ENCODE results near the gene VSTM2B. TPM values are rescaled to one million over a fixed set of nuclear protein-coding genes. Genes with fewer than 3 reads are reported as not detected.
"Not testable (repeated sequence)": the region's sequence is repeated elsewhere in the genome, so short reads cannot be mapped to it uniquely, and the experiment has no call there.

The VSTM2B gene
- polyA plus RNA-seq, 6 donors from 2014 or later = not detected

DNA sequence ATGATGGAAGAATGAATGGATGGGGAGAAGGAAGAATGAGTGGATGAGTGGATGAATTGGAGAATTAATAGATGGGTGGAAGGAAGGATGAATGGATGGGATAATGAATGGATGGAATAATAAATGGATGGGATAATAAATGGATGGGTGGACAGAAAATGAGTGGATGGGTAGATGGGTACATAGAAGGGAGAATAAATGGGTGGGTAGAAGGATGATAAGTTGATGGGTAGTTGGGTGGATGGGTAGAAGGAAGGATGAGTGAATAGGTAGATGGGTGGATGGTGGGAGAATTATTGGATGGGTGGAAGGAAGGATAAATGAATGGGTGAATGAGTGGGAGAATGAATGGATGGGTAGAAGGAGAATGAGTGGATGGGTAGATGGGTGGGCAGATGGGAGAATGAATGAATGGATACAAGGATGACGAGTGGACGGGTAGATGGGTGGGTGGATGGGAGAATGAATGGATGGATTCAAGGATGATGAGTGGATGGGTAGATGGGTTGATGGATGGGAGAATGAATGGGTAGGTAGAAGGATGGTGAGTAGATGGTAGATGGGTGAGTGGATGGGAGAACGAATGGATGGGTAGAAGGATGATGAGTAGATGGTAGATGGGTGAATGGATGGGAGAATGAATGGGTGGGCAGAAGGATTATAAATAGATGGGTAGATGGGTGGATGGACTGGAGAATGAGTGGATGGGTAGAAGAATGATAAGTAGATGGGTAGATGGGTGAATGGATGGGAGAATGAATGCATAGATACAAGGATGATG lies 15.9 kb downstream of the VSTM2B start:
- no peak for DNase-seq
- Mint-ChIP-seq H3K27me3 (peaks cover 3 to 13% (median 7%) of the 10 kb centered on the region in 3 donors), H3K27ac (no peak overlapping the region), H3K36me3 (peaks cover 0 to 6% of the 10 kb centered on the region in 2 donors), H3K9me3 (peaks cover 3 to 21% (median 6%) of the 10 kb centered on the region in 7 donors), H3K4me1 (no peaks in the 10 kb centered on the region), H3K4me3 (no peak overlapping the region)
- ATAC-seq (ENCODE audit: low read depth in 2 of 2) = no peak

DNA sequence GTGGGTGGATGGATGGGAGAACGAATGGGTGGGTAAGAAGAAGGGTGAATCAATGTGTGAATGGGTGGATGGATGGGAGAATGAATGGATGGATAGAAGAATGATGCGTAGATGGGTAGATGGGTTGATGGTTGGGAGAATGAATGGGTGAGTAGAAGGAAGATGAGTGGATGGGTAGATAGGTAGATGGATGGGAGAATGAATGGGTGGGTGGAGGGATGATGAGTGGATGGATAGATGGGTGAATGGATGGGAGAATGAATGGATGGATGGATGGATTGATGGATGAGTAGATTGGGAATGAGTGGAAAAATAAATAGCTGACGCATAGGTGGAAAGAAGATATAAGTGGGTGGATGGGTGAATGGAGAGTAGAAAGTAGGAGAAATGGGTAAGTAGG lies 16.5 kb downstream of the VSTM2B start:
- Mint-ChIP-seq H3K27ac (no peak overlapping the region), H3K36me3 (peaks cover 0 to 6% of the 10 kb centered on the region in 2 donors), H3K9me3 (peaks cover 3 to 21% (median 6%) of the 10 kb centered on the region in 7 donors), H3K27me3 (peaks cover 3 to 15% (median 10%) of the 10 kb centered on the region in 3 donors), H3K4me1 (no peaks in the 10 kb centered on the region), H3K4me3 (no peak overlapping the region)
- DNase-seq (no peak), ATAC-seq (ENCODE audit: low read depth in 2 of 2) (no peak)

DNA sequence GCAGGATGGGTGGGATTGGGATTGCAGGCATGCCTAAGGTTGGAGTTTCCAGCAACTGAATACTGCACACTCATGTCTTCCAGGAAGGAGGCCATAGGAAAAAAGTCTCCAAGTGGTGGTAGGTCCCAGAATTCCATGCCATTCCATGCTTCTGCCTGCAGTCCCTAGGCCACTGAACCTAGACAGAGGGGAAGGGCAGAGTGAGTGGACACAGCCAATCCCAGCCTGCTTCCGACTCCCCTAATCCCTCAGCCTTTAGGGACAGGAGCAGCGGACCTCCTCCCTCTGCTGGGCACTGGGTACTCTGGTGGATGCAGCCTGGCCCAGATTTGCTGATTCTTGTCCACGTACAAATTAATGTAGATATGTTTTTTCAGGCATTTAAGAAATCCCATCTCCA lies 17.0 kb downstream of the VSTM2B start:
- peaks cover 3 to 20% (median 15%) of the 10 kb centered on the region in 3 donors for H3K27me3 Mint-ChIP-seq
- ATAC-seq (ENCODE audit: low read depth in 2 of 2) (no peak), DNase-seq (no peak)
- H3K4me1 Mint-ChIP-seq = no peaks in the 10 kb centered on the region
- peaks cover 0 to 6% of the 10 kb centered on the region in 2 donors for H3K36me3 Mint-ChIP-seq
- H3K27ac Mint-ChIP-seq = no peak overlapping the region
- H3K4me3 Mint-ChIP-seq = no peak overlapping the region
- peaks cover 3 to 21% (median 6%) of the 10 kb centered on the region in 7 donors for H3K9me3 Mint-ChIP-seq

DNA sequence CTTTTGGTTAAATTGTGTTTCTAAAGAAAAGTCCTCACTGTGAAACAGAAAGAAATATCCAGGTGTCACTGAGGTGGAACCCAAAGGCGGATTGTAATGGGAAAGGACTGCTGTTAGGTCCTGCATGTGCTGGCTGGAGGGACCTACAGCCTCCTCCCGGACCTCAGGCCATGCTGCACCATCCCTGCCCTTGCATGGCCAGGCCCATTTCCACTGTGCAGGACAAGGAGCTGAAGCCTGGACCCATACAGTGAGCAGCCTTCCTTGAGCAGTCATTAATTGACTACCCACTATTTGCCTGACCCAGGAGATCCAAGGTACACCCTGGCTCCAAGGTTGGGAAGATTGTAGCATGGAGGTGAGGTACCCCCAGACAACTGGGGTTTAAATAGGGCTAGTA lies 17.6 kb downstream of the VSTM2B start:
- Mint-ChIP-seq H3K27me3 (peaks cover 3 to 22% (median 13%) of the 10 kb centered on the region in 3 donors), H3K27ac (no peak overlapping the region), H3K36me3 (peaks cover 0 to 6% of the 10 kb centered on the region in 2 donors), H3K4me3 (no peak overlapping the region), H3K4me1 (no peaks in the 10 kb centered on the region), H3K9me3 (peaks cover 2 to 21% (median 6%) of the 10 kb centered on the region in 7 donors)
- DNase-seq = no peak
- ATAC-seq (ENCODE audit: low read depth in 2 of 2) = no peak

DNA sequence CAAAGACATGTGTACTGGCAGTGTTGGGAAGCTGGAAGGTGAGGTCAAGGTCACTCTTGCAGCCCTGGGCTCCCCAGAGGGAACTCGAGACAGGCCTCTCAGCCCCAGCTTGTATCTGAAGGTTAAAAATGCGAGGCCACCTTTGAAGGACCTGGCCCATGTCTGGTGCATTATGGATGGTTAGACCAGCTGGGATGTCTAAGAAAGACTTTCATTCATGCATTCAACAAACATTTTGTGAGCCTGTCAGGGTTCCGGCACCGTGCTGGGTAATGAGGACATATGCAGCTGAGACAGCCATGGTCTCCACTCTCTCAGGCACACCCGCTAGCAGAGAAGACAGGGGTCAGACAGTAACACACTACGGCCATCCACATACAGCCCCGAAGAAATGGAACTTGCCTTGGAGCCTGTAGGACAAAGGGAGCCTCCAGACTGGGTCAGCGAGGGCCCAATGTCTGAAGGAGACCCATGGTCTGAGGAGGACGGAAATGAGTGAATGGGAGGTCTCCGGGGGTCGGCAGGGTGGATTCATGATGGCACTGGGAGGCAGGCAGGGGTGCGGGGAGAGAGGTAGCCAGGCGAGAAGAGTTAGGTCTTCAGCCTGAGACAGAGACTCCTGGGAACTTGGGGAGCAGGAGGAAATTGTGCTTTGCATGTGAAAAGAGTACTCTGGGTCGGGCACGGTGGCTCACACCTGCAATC lies 19.0 kb downstream of the VSTM2B start:
- Mint-ChIP-seq H3K4me3 (no peak overlapping the region), H3K27ac (no peak overlapping the region), H3K9me3 (peaks cover 0 to 18% (median 6%) of the 10 kb centered on the region in 7 donors), H3K36me3 (peaks cover 0 to 6% of the 10 kb centered on the region in 2 donors), H3K4me1 (no peaks in the 10 kb centered on the region), H3K27me3 (peaks cover 3 to 21% (median 12%) of the 10 kb centered on the region in 3 donors)
- DNase-seq (no peak), ATAC-seq (ENCODE audit: low read depth in 2 of 2) (no peak)

DNA sequence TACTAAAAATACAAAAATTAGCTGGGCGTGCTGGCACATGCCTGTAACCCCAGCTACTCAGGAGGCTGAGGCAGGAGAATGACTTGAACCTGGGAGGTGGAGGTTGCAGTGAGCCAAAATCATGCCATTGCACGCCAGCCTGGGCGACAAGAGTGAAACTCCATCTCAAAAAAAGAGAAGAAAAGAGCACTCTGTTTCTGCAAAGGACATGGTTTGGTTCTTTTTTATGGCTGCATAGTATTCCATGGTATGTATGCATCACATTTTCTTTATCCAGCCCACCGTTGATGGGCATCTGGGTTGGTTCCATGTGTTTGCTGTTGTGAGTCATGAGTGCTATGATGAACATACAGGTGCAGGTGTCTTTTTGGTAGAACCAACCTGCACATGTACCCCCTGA lies 19.7 kb downstream of the VSTM2B start:
- peaks cover 0 to 18% (median 6%) of the 10 kb centered on the region in 7 donors for H3K9me3 Mint-ChIP-seq
- H3K4me1 Mint-ChIP-seq; H3K27ac Mint-ChIP-seq; H3K4me3 Mint-ChIP-seq; H3K36me3 Mint-ChIP-seq; ATAC-seq (ENCODE audit: low read depth in 2 of 2); DNase-seq: not testable (repeated sequence)
- H3K27me3 Mint-ChIP-seq = peaks cover 3 to 21% (median 12%) of the 10 kb centered on the region in 3 donors

DNA sequence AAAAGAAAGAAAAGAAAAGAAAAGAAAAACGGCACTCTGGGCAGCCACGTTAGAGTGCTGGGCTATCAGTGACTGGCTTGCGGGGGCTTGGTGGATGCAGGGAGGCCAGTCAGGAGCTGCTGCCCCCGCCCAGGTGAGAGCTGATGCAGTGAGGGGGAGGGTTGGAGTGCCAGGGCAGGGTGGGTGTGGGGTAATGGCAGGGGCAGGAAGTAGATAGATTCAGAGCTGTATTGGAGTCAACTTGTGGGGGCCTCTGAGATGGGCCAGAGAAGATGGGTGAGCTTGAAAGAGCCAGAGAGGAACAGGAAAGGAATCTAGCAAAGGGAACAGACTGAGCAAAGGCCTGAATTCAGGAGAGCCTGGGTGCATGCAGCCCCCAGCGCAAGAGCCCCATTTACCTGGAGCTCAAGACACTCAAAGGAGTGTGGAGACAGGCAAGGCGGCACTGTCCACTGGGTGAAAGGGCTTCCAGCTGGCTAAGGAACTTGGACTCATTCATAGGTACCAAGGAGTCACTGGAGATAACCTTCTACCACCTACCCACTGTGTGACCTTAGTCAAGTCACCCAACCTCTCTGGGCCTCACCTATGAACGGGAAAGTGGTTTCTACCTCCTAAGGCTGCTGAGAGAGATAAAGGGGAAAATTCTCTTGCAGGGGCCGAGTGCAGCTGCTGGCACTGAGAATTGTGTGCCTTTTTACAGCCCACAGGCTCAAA lies 20.2 kb downstream of the VSTM2B start:
- peaks cover 3 to 21% (median 12%) of the 10 kb centered on the region in 3 donors for H3K27me3 Mint-ChIP-seq
- peaks cover 0 to 18% (median 6%) of the 10 kb centered on the region in 7 donors for H3K9me3 Mint-ChIP-seq
- H3K36me3 Mint-ChIP-seq = peaks cover 0 to 6% of the 10 kb centered on the region in 2 donors
- H3K4me3 Mint-ChIP-seq = no peak overlapping the region
- H3K27ac Mint-ChIP-seq = no peak overlapping the region
- DNase-seq (no peak), ATAC-seq (ENCODE audit: low read depth in 2 of 2) (no peak)
- H3K4me1 Mint-ChIP-seq = no peaks in the 10 kb centered on the region

DNA sequence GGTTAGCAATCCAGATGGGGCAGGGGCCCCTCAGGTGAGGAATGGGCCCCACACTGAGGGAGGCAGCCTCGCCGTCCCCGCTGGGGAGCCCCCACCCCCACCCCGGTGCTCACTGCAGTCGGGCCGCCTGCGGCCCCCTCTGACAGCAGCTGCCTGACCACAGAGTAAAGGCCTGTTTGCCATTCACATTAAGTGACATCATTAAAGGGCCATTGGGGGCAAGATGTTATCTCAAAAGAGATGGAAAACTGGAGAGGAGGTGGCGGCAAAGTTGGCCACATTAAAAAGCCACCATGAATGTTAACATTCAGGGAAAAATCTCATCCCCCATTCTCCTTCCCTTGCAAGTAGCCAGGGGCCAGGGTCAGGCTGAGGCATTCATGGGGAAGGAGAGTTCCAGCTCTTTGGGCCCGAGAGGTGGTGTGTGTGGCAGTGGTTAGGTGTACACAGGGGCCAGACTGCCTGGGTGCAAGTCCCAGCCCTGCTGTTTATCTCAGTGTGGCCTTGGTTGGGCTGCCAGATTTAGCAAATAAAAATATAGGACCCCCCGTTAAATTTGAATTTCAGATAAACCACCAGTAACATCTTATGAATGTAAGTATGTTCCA lies 20.9 kb downstream of the VSTM2B start:
- no peak overlapping the region for H3K27ac Mint-ChIP-seq
- H3K36me3 Mint-ChIP-seq = peaks cover 0 to 6% of the 10 kb centered on the region in 2 donors
- H3K9me3 Mint-ChIP-seq = peaks cover 0 to 18% (median 6%) of the 10 kb centered on the region in 7 donors
- no peak for DNase-seq
- H3K27me3 Mint-ChIP-seq = peaks cover 3 to 21% (median 12%) of the 10 kb centered on the region in 3 donors
- no peak overlapping the region for H3K4me3 Mint-ChIP-seq
- no peaks in the 10 kb centered on the region for H3K4me1 Mint-ChIP-seq
- ATAC-seq (ENCODE audit: low read depth in 2 of 2) = no peak

DNA sequence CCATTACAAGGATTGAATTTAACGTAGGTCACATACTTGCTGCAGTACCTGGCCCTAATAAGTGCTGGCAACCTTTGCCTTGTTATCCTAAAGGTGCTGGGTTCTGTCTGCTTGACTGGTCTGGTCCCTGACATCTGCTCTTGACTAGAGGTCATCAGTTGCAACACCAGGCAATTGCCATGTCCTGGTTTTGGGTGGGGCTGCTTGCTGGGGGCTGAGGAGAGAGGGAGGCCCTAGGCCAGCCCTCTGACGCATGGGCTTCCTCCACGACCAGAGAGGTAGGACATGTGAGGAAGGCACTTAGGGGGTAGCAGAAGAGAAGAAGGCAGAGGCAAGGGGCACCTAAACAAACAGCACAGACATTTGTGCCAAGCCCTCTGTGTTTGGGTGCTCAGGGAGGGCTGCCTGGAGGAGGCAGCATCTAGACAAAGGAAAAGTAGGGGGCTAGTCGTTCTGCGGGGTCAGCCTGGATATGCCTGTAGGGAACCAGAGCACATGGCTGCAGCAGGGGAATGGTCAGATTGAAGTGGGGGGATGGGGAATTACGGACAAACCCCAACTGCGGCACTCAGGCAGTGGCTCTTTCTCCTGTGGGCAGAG lies 21.7 kb downstream of the VSTM2B start:
- peaks cover 3 to 21% (median 17%) of the 10 kb centered on the region in 3 donors for H3K27me3 Mint-ChIP-seq
- no peaks in the 10 kb centered on the region for H3K4me1 Mint-ChIP-seq
- DNase-seq (no peak), ATAC-seq (ENCODE audit: low read depth in 2 of 2) (no peak)
- peaks cover 0 to 18% (median 7%) of the 10 kb centered on the region in 7 donors for H3K9me3 Mint-ChIP-seq
- no peak overlapping the region for H3K4me3 Mint-ChIP-seq
- peak overlapping the region in 1 of 6 donors; percentile 34 for H3K27ac Mint-ChIP-seq
- H3K36me3 Mint-ChIP-seq = peaks cover 0 to 6% of the 10 kb centered on the region in 2 donors

DNA sequence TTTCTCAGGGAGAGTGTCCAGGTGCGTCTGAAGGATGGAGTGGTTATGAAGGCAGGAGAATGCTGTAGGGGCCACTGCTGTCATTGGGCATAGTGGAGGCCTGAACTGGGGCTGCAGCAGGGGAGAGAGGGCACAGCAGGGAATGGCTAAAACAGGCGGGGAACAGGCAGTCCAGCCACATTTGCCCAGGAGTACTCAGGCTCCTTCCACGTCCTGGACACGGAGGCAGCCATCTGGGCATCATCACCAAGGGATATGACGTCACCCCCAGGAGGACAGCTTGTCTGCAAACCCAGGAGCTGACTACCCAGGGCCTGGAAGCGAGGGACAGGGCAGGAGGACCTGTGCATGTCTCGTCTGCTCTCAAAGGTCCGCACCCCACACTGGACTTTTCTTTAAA lies 22.2 kb downstream of the VSTM2B start:
- DNase-seq (no peak), ATAC-seq (ENCODE audit: low read depth in 2 of 2) (no peak)
- H3K36me3 Mint-ChIP-seq = peaks cover 0 to 6% of the 10 kb centered on the region in 2 donors
- H3K4me3 Mint-ChIP-seq = no peak overlapping the region
- H3K27ac Mint-ChIP-seq = no peak overlapping the region
- peaks cover 3 to 26% (median 17%) of the 10 kb centered on the region in 3 donors for H3K27me3 Mint-ChIP-seq
- H3K4me1 Mint-ChIP-seq = no peaks in the 10 kb centered on the region
- H3K9me3 Mint-ChIP-seq = peaks cover 0 to 21% (median 8%) of the 10 kb centered on the region in 7 donors

DNA sequence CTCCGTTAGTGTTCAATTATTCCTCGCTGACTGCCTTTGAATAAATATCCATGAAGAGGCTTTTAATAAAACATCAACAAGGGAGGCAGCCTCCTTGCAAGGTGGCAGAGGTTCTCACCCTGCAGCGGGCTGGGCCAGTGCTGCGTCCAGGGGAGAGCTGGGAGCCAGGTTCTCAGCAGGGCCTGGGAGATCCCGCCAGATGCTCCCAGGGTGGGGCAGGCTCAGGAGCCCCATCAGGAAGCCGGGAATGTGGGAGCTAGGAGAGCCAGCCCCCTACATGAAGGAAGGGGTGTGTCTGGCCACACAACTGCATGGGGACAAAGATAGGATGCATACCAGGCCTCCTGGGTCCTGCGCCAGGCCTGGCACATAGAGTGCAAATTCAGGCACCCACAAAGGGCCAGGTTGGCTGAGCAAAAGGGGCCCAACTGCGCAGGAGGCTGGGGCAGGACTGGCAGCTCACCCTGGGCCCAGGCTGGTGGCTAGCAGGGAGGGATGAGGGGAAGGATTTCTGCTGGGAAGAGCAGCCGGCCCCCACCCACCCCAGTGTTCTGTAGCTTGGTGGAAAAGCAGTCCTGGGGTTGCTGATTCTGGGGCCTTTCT lies 22.8 kb downstream of the VSTM2B start:
- no peak for DNase-seq
- Mint-ChIP-seq H3K4me1 (no peaks in the 10 kb centered on the region), H3K9me3 (peaks cover 4 to 27% (median 14%) of the 10 kb centered on the region in 7 donors), H3K27me3 (peaks cover 3 to 31% (median 17%) of the 10 kb centered on the region in 3 donors), H3K36me3 (peaks cover 4 to 10% of the 10 kb centered on the region in 2 donors), H3K4me3 (no peak overlapping the region), H3K27ac (no peak overlapping the region)
- ATAC-seq (ENCODE audit: low read depth in 2 of 2) = no peak

All from naive B cell (primary cell).